Vagina (tissue), 2 donors: Measurements from ENCODE around the gene POTEC. TPM values are rescaled to one million over a fixed set of nuclear protein-coding genes. Genes with fewer than 3 reads are reported as not detected.
A peak's percentile ranks its signal among the peaks of the same experiment; 100 is the strongest.
"Not testable (repeated sequence)": the region's sequence is repeated elsewhere in the genome, so short reads cannot be mapped to it uniquely, and the experiment has no call there.

ENCODE experiments used
- DNase-seq, 2 donors: peaks; one replicate each; pipeline ENCODE4 v3.0.0-alpha.2; 2017; ENCODE audit errors: extremely low spot score in 2 of 2
- H3K27ac ChIP-seq: fragments of 200-600 bp; sonication (generic); one replicate; pipeline ENCODE4 v1.5.1; 2019
- H3K27me3 ChIP-seq: fragments of 200-600 bp; sonication (generic); one replicate; pipeline ENCODE4 v1.5.1; 2019
- H3K36me3 ChIP-seq, 2 donors: fragments of 200-600 bp; sonication (generic); one replicate each; pipeline ENCODE4 v1.5.1; 2017 to 2019
- H3K4me1 ChIP-seq: fragments of 200-600 bp; sonication (generic); one replicate; pipeline ENCODE4 v1.5.1; 2019
- H3K4me3 ChIP-seq, 2 donors: fragments of 200-600 bp; sonication (generic); 1 replicate in 1 of 2; 2 replicates in 1 of 2; pipeline ENCODE4 v1.5.1; 2016 to 2019
- H3K9me3 ChIP-seq: fragments of 200-600 bp; sonication (generic); one replicate; pipeline ENCODE4 v1.5.1; 2019
- POLR2A ChIP-seq, 2 donors: fragments of 450-650 bp; IDR thresholded peaks; one replicate each; pipeline ENCODE4 v1.6.1; 2017; ENCODE audit warnings: antibody characterized with exemption in 2 of 2, mild to moderate bottlenecking in 2 of 2, moderate library complexity in 2 of 2
- POLR2AphosphoS5 ChIP-seq, 2 donors: sonication (generic); formaldehyde crosslinking; IDR thresholded peaks; one replicate each; pipeline ENCODE4 v1.9.0; 2017; ENCODE audit warnings: antibody characterized with exemption in 2 of 2, mild to moderate bottlenecking in 2 of 2, low read depth in 1 of 2; ENCODE audit not compliant: insufficient read depth in 1 of 2
- intact Hi-C: fragments of 100-400 bp; cut with DNase I; formaldehyde crosslinking; loops from one replicate; pipeline ENCODE4 v1.15.1; 2023
- total RNA-seq: library from RNA; depleted of rRNA; stranded (reverse); fragments of >200 nt; gene quantifications from one replicate; pipeline ENCODE4 v1.2.3, GENCODE V29; 2016
- TF ChIP-seq, protein P1 (sequence below), 3 experiments: fragments of 450-650 bp in 2 of 3; fragments of 200-600 bp in 1 of 3; sonication (generic) in 1 of 3; IDR thresholded peaks; one replicate each; pipeline ENCODE4 v1.5.1; 2017 to 2019; ENCODE audit warnings: antibody characterized with exemption in 3 of 3, mild to moderate bottlenecking in 2 of 3, moderate library complexity in 2 of 3

The POTEC gene
- total RNA-seq, result not detected

DNA sequence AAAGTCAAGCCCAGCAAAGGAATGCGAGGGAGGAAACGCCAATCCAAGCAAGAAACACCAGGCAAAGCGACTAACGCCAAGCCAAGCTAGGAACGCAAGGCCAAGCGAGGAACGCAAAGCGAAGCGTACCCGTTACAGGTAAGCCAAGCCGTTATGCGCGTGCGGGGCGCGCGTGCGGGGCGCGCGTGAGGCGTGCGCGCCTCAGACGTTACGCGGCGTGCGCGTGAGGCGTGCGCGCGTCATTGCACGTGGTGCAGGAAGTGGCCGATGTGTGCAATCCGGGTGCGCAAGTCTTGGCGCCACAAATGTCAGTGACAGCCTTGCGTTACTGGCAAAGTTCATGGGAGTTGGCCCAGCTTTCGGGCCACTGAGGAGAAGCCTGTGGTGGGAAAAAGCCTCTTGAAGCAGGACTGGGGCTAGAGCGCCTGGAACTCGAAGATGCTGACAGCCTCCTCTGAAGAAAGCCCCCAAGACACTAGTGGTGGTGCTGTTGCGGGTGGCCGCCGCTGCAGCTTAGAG lies at the start of gene POTEC:
TSS of gene POTEC (minus strand) at position 155 of the 519 bp plus-strand sequence. CDS start 454 bp downstream, outside the sequence.
- H3K27me3 ChIP-seq, H3K9me3 ChIP-seq, DNase-seq, H3K4me1 ChIP-seq, intact Hi-C loops, H3K4me3 ChIP-seq, H3K27ac ChIP-seq, H3K36me3 ChIP-seq: not testable (repeated sequence)

DNA sequence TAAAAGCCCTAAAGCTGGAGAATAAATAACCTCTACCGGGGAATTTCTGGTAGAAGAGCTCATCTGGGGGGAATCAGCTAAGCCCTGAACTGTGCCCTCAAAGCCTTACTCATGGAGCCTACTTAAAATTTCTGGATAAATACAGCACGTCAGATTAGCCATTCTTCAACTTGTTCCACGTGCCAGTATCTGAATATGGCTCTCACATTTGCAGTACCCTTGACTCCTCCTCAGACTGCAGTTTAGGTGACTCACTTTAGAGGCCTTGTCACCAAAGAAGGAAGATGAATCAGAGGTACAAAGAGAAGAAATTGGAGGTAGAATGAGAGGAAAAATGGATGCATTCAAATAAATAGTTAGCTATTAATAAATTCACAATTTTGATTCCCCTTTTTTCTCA lies 34.6 kb upstream of the POTEC start:
- intact Hi-C loops, result no loop called here
- Histone ChIP-seq H3K27me3 (no peaks in the 10 kb centered on the region), H3K4me1 (no peaks in the 10 kb centered on the region), H3K36me3 (no peaks in the 10 kb centered on the region), H3K9me3 (no peaks in the 10 kb centered on the region), H3K27ac (no peak overlapping the region), H3K4me3 (no peak overlapping the region)
- TF ChIP-seq, protein P1, sequence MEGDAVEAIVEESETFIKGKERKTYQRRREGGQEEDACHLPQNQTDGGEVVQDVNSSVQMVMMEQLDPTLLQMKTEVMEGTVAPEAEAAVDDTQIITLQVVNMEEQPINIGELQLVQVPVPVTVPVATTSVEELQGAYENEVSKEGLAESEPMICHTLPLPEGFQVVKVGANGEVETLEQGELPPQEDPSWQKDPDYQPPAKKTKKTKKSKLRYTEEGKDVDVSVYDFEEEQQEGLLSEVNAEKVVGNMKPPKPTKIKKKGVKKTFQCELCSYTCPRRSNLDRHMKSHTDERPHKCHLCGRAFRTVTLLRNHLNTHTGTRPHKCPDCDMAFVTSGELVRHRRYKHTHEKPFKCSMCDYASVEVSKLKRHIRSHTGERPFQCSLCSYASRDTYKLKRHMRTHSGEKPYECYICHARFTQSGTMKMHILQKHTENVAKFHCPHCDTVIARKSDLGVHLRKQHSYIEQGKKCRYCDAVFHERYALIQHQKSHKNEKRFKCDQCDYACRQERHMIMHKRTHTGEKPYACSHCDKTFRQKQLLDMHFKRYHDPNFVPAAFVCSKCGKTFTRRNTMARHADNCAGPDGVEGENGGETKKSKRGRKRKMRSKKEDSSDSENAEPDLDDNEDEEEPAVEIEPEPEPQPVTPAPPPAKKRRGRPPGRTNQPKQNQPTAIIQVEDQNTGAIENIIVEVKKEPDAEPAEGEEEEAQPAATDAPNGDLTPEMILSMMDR (IDR thresholded peaks at IDR 0.05), result no peak
- TF ChIP-seq POLR2A (IDR thresholded peaks at IDR 0.05) (no peak), POLR2AphosphoS5 (IDR thresholded peaks at IDR 0.05; ENCODE audit: insufficient read depth in 1 of 2, low read depth in 1 of 2) (no peak)
- DNase-seq, result no peak

DNA sequence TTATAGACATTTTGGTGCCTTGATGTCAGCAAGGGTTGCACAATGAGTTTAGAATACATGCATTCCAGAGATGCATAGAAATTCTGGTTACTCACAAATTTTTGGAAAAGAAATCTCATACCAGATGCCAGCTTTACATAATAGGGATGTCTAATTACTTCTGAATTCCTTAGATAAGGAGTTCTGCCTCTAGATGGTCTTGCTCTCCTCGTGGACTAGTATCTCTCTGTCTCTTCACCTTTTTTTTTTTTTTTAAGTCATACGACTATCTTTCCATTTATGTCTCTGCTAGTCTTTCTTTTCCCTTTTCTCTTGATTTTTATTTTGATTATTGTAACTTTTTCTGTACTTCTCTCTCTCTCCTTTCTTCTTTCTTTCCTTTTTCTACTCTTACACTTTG lies 16.1 kb upstream of the POTEC start:
- H3K27ac ChIP-seq, H3K4me3 ChIP-seq, H3K4me1 ChIP-seq, intact Hi-C loops, H3K9me3 ChIP-seq, DNase-seq, H3K36me3 ChIP-seq, H3K27me3 ChIP-seq: not testable (repeated sequence)

DNA sequence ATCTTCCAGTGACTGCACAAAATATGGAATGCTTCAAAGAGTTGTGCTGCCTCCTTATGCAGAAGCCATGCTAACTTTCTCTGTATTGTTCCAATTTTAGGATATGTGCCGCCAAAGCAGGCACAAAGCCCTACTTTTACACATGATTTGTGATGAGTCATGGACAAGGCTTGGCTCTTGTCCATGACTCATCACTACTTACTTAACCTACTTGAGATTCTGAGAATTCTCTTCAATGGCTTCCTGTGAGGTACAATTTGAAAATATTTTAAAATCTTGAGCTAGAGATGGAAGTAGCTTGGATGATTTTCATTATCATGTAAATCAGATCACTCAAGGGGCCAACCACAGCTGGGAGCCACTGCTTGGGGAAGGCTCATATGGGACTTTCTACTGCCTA lies 11.7 kb downstream of the POTEC start:
- H3K9me3 ChIP-seq, H3K27ac ChIP-seq, H3K36me3 ChIP-seq, H3K27me3 ChIP-seq, H3K4me1 ChIP-seq, intact Hi-C loops, H3K4me3 ChIP-seq, DNase-seq: not testable (repeated sequence)

DNA sequence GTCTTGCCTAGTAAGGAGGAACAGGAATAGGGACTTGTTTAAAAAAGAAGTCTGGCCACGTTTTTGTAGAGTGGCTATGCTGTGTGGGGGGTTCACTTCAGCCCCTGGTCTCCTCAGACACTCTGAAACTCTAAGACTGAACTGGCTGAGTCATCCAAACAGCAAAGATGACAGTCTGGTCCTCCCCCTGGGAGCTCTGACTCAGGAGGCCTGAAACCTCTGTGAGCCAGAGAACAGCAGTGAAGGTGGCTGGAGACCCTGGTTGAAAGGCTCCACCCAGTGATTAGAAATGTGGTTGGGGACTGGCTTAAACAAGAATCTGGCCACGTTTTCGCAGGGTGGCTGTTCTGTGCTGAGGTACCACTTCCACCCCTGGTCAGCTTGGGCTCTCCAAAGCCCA lies 32.7 kb downstream of the POTEC start:
- intact Hi-C loops, H3K27me3 ChIP-seq, DNase-seq, H3K36me3 ChIP-seq, H3K27ac ChIP-seq, H3K4me3 ChIP-seq, H3K9me3 ChIP-seq, H3K4me1 ChIP-seq: not testable (repeated sequence)

DNA sequence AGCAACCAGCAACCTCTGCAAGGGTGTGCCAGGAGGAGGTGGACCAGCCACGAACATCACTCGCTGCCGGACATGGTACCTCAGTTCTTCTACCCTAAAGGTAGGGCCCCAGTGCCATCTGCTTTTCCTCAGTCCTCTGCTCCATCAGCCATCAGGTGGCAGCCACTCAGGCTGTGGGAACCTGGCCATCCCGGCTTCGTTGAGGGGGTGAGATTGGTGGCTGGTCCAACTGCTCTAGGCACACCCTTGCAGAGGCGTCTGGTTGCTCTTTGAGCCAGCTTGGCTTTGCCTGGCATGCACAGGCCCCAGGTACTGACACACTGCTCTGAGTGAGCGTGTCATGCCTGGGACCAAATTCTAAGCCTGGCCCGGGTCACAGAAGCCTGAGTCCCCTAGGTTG lies 39.7 kb downstream of the POTEC start:
- H3K4me3 ChIP-seq, intact Hi-C loops, DNase-seq, H3K36me3 ChIP-seq, H3K4me1 ChIP-seq, H3K9me3 ChIP-seq, H3K27ac ChIP-seq, H3K27me3 ChIP-seq: not testable (repeated sequence)

DNA sequence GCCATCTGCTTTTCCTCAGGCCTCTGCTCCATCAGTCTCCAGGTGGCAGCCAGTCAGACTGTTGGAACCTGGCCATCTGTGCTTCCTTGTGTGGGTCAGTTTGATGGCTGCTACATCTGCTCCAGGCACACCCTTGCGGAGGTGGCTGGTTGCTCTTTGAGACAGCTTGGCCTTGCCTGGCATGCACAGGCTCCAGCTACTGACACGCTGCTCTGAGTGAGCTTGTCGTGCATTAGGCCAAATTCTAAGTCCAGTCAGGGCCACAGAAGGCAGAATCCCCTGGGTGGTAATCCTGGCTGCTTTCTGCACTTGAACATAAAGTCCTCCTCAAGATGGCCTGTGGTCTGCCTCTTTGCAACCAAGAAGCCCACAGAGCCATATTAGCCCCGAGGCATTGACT lies 41.5 kb downstream of the POTEC start:
- H3K36me3 ChIP-seq, DNase-seq, intact Hi-C loops, H3K27ac ChIP-seq, H3K4me1 ChIP-seq, H3K4me3 ChIP-seq, H3K27me3 ChIP-seq, H3K9me3 ChIP-seq: not testable (repeated sequence)

DNA sequence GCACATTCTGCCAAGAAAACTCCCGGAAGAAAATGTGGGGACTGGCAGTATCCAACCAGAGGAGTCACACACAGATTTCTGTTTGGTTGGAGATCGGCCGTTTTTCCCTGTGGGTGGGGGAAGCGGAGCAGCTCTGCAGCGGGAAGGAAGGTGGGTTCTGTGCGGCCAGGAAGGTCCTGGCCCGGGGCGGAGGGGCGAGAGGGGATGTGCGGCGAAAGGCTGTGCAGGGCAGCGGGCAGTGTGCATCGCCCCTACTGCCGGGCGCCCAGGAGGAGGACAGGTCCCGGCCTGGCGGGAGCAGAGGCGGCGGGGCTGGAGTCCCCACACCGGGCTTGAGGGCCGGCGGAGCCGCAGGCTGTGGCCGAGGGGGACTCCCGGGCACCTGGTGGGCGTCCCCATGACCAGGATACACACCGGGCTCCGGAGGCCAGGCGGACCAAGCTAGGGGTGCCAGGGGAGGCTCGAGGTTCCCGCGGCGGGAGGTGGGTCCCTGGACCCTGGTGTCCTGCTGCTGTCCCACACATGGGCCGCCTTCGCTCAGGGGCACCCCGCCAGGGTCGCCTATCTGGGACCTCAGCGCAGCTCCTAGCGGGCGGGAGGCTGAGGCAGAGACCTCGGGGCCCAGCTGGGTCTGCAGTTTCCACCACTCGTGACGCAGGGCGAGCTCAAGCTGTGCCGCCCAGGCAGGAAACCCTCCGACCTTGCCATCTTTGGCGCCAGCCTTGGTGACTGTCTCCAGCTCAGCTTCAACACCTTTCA lies 54.0 kb downstream of the POTEC start:
- H3K27ac ChIP-seq, DNase-seq, H3K4me1 ChIP-seq, H3K36me3 ChIP-seq, H3K27me3 ChIP-seq, H3K9me3 ChIP-seq, H3K4me3 ChIP-seq, intact Hi-C loops: not testable (repeated sequence)

DNA sequence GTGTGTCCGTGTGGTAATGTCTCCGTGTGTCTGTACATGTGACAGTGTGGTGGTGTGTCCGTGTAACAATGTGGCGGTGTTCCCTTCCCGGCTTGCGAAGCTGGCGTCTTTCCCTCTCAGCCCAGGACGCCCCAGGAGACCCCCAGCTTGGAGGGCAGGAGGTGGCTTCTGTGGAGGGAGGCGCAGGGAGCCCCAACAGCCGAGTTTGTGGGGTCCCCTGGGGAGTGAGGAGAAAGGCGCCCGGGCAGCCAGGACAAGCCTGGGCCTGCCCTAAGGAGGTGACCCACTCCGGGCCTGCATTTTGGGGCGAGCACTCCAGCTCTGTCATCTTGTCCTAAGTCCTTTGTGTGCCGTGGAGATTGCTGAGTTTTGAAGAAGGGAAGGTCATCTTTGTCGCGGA lies 54.6 kb downstream of the POTEC start:
- H3K36me3 ChIP-seq, intact Hi-C loops, H3K4me3 ChIP-seq, H3K27me3 ChIP-seq, H3K4me1 ChIP-seq, H3K9me3 ChIP-seq, DNase-seq, H3K27ac ChIP-seq: not testable (repeated sequence)

DNA sequence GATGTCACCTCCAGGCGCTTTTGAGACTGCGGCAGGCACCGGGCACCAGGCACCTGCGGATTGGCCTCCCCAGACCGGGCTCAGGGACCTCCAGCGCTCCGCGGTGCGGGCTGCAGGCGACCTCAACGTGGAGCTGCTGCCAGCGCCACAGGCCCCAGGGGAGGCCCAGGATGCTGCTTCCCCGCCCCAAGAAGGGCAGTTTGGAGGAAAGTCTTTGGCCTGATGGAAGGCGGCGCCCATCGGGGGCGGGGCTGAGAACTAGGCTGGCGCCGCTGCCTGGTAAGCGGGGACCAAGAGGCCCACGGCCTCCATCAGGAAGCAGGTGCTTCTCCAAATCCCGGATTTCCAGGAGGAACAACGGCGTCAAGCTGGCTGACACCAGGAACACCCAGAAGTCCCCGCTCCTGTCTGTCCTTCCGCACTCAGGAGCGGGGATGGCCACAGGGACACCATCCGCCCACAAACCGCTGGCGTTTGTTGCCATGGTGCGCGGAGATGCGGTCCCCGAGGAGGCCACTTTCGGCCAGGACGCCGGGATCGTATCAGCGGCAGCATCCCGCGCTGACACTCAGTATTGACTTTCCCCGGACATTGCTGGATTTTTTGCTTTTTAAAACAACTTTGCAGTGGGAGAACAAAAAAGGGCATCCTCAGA lies 56.3 kb downstream of the POTEC start:
- H3K4me3 ChIP-seq, H3K27ac ChIP-seq, H3K4me1 ChIP-seq, DNase-seq, H3K9me3 ChIP-seq, H3K27me3 ChIP-seq, H3K36me3 ChIP-seq, intact Hi-C loops: not testable (repeated sequence)

DNA sequence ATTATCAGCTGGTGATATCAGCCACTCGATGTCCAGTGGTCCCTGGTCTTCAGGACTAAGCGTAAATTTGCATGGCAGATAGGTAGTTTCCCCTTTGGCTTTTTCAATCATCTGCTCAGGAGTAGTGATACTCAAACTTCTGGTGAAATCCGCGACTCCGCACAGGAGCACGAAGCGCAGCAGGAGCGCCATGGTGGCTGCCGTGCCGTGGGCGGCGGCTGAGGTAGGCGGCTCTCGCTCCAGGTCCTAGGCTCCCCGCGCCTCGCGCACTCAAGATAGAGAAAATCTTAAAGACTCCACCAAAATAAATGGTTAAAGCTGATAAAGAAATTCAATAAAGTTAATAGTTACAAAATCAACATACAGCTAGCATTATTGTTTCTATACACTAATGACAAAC lies 64.3 kb downstream of the POTEC start:
- H3K27ac ChIP-seq, H3K9me3 ChIP-seq, DNase-seq, intact Hi-C loops, H3K4me1 ChIP-seq, H3K36me3 ChIP-seq, H3K4me3 ChIP-seq, H3K27me3 ChIP-seq: not testable (repeated sequence)

DNA sequence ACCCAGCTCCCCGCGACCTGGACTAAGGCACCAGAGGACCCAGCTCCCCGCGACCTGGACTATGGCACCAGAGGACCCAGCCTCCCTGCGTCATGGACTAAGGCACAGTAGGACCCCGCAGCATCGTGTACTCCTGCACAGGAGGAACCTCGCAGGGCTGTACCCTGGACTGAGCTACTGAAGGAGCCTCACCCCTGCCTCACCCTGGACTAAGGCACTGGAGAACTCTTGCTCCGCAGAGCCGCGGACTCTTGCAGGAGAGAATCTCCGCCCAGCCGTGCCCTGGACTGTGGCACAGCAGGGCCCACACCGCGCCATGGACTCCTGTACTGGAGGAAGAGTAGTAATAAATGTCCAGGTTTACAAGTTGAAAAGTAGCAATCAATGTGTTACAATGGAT lies 67.9 kb downstream of the POTEC start:
- H3K9me3 ChIP-seq, intact Hi-C loops, H3K27me3 ChIP-seq, H3K36me3 ChIP-seq, H3K4me3 ChIP-seq, H3K27ac ChIP-seq, H3K4me1 ChIP-seq: not testable (repeated sequence)
- DNase-seq, result peak in 1 of 2 donors; percentile 47
